ENCODE data around the gene DAPK1. TPM values are rescaled to one million over a fixed set of nuclear protein-coding genes. Genes with fewer than 3 reads are reported as not detected.

DAPK1 gene
- total RNA-seq, 2 experiments from 2014 or later, result 1.2 to 6.8 TPM

DNA sequence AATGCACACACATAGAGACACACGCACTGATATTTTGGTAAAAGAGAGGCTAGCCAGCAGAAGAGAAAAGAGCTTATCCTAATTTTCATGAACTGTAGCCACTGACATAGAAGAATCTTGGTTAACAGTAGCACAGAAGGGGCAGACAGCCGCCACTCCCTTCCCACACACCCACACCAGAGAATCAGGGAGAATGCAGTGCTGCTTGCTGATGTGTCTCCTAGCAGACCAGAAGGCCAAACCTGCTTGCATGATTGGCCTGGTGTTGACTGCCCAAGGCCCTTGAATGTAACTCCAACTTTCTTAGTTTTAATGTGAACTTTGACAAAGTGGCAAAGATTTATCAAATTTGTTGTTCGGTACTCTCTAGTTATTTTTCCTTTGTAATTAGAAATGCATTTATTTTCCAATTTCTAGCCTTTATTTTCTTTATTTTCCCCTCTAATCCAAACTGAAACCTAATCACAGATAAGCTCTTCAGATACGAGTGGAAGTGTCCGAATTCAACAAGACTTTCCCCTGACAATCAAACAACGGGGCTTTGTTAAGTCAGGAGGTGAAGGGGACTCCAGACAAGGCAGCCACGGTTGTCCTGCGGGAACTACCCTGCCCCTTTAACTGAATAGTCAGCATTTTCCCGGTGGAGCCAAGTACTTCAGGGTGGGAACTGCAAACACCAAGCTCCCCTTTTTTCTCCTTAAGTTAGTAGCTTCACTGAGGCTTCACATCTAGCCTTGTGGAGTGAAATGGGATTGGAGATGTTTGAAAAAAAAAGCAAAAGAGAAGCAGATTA, 146.3 kb downstream of the DAPK1 start:
- DNase-seq, result no peak
- Mint-ChIP-seq H3K9me3 (ENCODE audit: low read depth) (no peaks in the 10 kb centered on the region), H3K36me3 (no peaks in the 10 kb centered on the region), H3K27ac (no peak overlapping the region), H3K27me3 (no peaks in the 10 kb centered on the region), H3K4me3 (no peak overlapping the region), H3K4me1 (no peaks in the 10 kb centered on the region)
- no peak for ATAC-seq
- CTCF ChIA-PET, result no interaction called here

DNA sequence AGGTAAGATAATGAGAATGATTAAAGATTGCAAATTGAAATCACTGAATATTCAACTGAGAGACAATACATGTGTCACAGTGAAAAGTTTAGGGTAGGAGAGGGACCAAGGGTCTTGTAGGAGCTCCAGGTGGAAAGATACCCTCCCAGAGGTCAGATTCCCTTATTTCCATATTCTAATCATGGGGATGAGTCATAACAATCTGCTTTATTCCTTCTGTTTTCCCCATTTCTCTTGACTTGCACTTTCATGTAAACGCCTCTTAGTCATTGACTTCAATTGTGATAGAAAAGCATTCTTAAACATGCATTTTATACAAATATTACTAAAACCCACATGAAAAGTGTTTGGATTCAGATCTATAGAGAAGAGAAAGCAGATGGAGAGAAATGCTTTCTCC, 147.0 kb downstream of the DAPK1 start:
- no peaks in the 10 kb centered on the region for H3K27me3 Mint-ChIP-seq
- H3K36me3 Mint-ChIP-seq, result no peaks in the 10 kb centered on the region
- no peaks in the 10 kb centered on the region for H3K9me3 Mint-ChIP-seq (ENCODE audit: low read depth)
- no peak overlapping the region for H3K27ac Mint-ChIP-seq
- no peak for ATAC-seq
- H3K4me1 Mint-ChIP-seq, result no peaks in the 10 kb centered on the region
- no peak for DNase-seq
- H3K4me3 Mint-ChIP-seq, result no peak overlapping the region
- CTCF ChIA-PET, result no interaction called here

GRCh38 chr9:87646546-87646945, 148.9 kb downstream of the DAPK1 start:
- H3K36me3 Mint-ChIP-seq, result no peaks in the 10 kb centered on the region
- no peaks in the 10 kb centered on the region for H3K27me3 Mint-ChIP-seq
- H3K9me3 Mint-ChIP-seq (ENCODE audit: low read depth), result no peaks in the 10 kb centered on the region
- no peaks in the 10 kb centered on the region for H3K4me1 Mint-ChIP-seq
- no peak overlapping the region for H3K27ac Mint-ChIP-seq
- H3K4me3 Mint-ChIP-seq, result no peak overlapping the region
- ATAC-seq (no peak), DNase-seq (no peak)
- CTCF ChIA-PET, result no interaction called here

DNA sequence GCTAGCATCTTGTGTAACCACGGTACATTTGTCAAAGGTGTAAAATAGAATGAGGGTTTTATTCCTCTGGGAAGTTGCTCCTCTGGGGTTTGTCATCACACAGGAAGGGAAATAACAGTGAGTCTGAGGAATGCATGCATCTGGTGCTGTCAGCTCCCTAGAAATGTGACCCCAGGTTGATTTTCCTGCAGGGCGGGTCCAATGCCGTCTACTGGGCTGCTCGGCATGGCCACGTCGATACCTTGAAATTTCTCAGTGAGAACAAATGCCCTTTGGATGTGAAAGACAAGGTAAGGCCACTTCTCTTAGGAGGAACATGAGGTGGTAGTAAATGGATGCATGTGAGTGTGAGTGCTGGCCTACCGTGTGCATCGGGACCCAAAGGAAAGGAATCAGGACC, 149.4 kb downstream of the DAPK1 start:
- no peak overlapping the region for H3K4me3 Mint-ChIP-seq
- DNase-seq (no peak), ATAC-seq (no peak)
- H3K27ac Mint-ChIP-seq, result no peak overlapping the region
- H3K27me3 Mint-ChIP-seq, result no peaks in the 10 kb centered on the region
- H3K36me3 Mint-ChIP-seq, result no peaks in the 10 kb centered on the region
- H3K4me1 Mint-ChIP-seq, result no peaks in the 10 kb centered on the region
- CTCF ChIA-PET, result no interaction called here
- no peaks in the 10 kb centered on the region for H3K9me3 Mint-ChIP-seq (ENCODE audit: low read depth)

DNA sequence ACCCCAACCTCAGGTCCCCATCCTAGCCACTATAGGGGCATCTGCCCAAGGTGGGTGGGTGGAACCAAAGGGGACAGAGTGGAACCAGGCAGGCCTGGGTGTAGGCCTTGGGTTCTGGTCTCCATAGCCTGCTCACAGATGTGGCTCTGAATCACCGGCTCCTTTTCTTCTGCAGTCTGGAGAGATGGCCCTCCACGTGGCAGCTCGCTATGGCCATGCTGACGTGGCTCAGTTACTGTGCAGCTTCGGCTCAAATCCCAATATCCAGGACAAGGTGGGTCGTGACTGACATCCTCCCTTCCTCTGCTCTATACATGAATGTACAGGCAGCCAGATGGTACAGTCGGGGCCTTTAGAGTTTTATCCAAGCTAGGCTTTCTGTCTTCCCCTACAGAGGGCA, 150.9 kb downstream of the DAPK1 start:
- H3K4me3 Mint-ChIP-seq, result no peak overlapping the region

GRCh38 chr9:87650611-87651295, 153.1 kb downstream of the DAPK1 start:
- Mint-ChIP-seq H3K4me1 (no peaks in the 10 kb centered on the region), H3K36me3 (no peaks in the 10 kb centered on the region), H3K27ac (no peak overlapping the region), H3K27me3 (no peaks in the 10 kb centered on the region), H3K9me3 (ENCODE audit: low read depth) (no peaks in the 10 kb centered on the region), H3K4me3 (no peak overlapping the region)
- CTCF ChIA-PET, result no interaction called here
- ATAC-seq, result no peak
- no peak for DNase-seq

More for the DNA sequence above, 150.9 kb downstream of the DAPK1 start:
- DNase-seq (no peak), ATAC-seq (no peak)
- CTCF ChIA-PET, result no interaction called here
- H3K27ac Mint-ChIP-seq, result no peak overlapping the region
- H3K27me3 Mint-ChIP-seq, result no peaks in the 10 kb centered on the region
- no peaks in the 10 kb centered on the region for H3K9me3 Mint-ChIP-seq (ENCODE audit: low read depth)
- no peaks in the 10 kb centered on the region for H3K36me3 Mint-ChIP-seq
- H3K4me1 Mint-ChIP-seq, result no peaks in the 10 kb centered on the region

DNA sequence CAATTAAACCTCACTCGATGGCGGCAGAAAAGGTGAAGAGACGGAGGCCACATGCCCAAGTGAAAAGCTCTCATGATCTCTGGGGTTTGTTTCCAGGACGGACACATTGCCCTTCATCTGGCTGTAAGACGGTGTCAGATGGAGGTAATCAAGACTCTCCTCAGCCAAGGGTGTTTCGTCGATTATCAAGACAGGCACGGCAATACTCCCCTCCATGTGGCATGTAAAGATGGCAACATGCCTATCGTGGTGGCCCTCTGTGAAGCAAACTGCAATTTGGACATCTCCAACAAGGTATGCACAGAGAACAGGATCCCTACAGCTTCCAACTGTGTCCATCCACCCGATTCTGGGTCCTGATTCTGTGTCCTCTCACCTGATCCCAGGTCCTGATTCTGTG, 153.8 kb downstream of the DAPK1 start:
- no peak for DNase-seq

GRCh38 chr9:87653941-87654340, 156.3 kb downstream of the DAPK1 start:
- Mint-ChIP-seq H3K27ac (no peak overlapping the region), H3K4me1 (no peaks in the 10 kb centered on the region), H3K27me3 (no peaks in the 10 kb centered on the region), H3K9me3 (ENCODE audit: low read depth) (no peaks in the 10 kb centered on the region), H3K4me3 (no peak overlapping the region), H3K36me3 (no peaks in the 10 kb centered on the region)
- ATAC-seq (no peak), DNase-seq (no peak)
- CTCF ChIA-PET, result no interaction called here

More for the DNA sequence above, 153.8 kb downstream of the DAPK1 start:
- H3K27ac Mint-ChIP-seq, result no peak overlapping the region
- no peaks in the 10 kb centered on the region for H3K4me1 Mint-ChIP-seq
- H3K36me3 Mint-ChIP-seq, result no peaks in the 10 kb centered on the region
- H3K27me3 Mint-ChIP-seq, result no peaks in the 10 kb centered on the region
- no peaks in the 10 kb centered on the region for H3K9me3 Mint-ChIP-seq (ENCODE audit: low read depth)
- CTCF ChIA-PET, result no interaction called here
- H3K4me3 Mint-ChIP-seq, result no peak overlapping the region
- ATAC-seq, result no peak

DNA sequence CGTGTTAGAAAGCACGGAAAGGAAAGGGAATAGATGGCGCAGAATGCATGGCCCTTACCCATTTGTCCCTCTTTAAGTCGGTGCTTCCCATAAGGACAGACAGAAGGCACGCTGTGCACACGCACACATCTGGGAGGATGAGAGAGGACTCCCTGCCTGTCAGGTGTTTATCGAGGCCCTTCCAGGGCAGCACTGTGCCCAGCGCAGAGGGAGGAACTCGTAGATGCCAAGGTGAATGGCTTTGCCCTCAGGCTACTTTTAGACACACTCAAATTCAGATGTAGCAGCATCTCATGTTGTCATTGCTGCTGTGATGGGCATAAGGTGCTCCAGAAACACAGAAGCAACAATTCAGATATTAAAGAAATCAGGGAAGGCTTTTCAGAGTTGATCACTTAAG, 158.1 kb downstream of the DAPK1 start:
- CTCF ChIA-PET, result no interaction called here
- ATAC-seq, result no peak
- no peak for DNase-seq
- no peak overlapping the region for H3K27ac Mint-ChIP-seq
- no peaks in the 10 kb centered on the region for H3K36me3 Mint-ChIP-seq
- H3K4me3 Mint-ChIP-seq, result no peak overlapping the region
- no peaks in the 10 kb centered on the region for H3K27me3 Mint-ChIP-seq
- H3K4me1 Mint-ChIP-seq, result no peaks in the 10 kb centered on the region
- H3K9me3 Mint-ChIP-seq (ENCODE audit: low read depth), result no peaks in the 10 kb centered on the region

DNA sequence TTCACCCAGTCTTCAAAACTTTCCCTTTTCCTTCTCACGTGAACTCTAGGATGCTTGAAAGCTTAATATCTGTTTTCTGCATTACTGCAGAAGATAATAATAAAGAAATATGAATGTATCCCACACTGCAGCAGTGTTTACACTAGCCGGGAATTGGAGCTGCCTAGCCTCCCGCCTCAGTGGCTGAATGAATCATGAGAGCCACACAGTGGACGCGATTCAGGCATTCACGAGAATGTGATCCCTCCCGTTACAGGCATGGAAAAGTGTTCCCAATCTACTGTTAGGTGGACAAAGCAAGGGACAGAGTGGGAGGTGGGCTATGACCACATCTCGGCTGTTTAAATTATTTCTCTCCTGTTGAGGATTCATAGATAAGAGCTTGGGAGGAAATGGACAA, 158.8 kb downstream of the DAPK1 start:
- Mint-ChIP-seq H3K27ac (no peak overlapping the region), H3K36me3 (no peaks in the 10 kb centered on the region), H3K27me3 (peaks cover under 1% of the 10 kb centered on the region), H3K9me3 (ENCODE audit: low read depth) (no peaks in the 10 kb centered on the region), H3K4me1 (no peaks in the 10 kb centered on the region), H3K4me3 (no peak overlapping the region)
- ATAC-seq, result no peak
- CTCF ChIA-PET, result no interaction called here
- no peak for DNase-seq

DNA sequence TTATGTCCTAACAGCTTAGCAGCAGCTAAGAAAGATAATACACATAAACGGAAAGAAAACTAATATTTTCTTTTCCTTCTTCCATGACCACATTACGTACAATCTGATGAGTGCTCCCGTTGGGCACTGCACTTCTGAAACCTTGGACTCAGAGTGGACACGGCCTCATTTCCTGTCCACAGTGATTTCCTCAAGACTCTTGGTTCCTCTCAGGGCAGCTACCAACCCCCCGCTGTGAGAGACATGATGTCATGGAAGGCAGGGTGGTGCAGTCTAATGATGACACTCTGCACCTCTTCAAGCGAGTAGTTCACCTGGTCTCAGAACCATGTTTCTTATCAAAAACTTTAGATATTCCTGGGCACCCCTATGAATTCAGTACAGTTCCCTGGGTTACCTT, 159.5 kb downstream of the DAPK1 start:
- Mint-ChIP-seq H3K27ac (no peak overlapping the region), H3K4me1 (no peaks in the 10 kb centered on the region), H3K36me3 (no peaks in the 10 kb centered on the region), H3K9me3 (ENCODE audit: low read depth) (no peaks in the 10 kb centered on the region), H3K27me3 (peaks cover 2% of the 10 kb centered on the region), H3K4me3 (no peak overlapping the region)
- CTCF ChIA-PET, result no interaction called here
- ATAC-seq, result no peak
- no peak for DNase-seq

GRCh38 chr9:87657893-87658292, 160.2 kb downstream of the DAPK1 start:
- DNase-seq (no peak), ATAC-seq (no peak)
- H3K4me1 Mint-ChIP-seq, result no peaks in the 10 kb centered on the region
- no peak overlapping the region for H3K4me3 Mint-ChIP-seq
- CTCF ChIA-PET, result no interaction called here
- H3K9me3 Mint-ChIP-seq (ENCODE audit: low read depth), result no peaks in the 10 kb centered on the region
- peaks cover 2% of the 10 kb centered on the region for H3K27me3 Mint-ChIP-seq
- H3K36me3 Mint-ChIP-seq, result no peaks in the 10 kb centered on the region
- no peak overlapping the region for H3K27ac Mint-ChIP-seq

DNA sequence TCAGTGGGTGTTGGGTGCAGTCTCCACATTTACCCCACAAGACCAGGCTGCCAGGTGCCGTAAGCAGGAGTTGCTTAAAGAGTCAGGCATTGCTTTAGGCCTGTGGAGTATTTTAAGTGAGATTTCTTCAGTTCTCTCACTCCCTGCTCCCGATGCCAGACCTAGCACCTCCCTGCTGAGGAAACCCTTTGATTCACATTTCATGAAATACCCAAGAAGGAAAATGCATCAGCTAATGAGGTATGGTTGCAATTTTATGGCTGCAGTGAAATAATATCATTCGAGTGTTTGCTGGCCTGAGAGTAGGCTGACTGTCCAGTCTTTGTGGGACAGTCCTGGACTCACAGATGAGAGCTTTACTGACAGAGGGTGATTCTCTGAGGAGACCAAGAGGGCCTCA, 160.8 kb downstream of the DAPK1 start:
- DNase-seq (no peak), ATAC-seq (no peak)
- H3K9me3 Mint-ChIP-seq (ENCODE audit: low read depth), result no peaks in the 10 kb centered on the region
- CTCF ChIA-PET, result no interaction called here
- peaks cover 2% of the 10 kb centered on the region for H3K27me3 Mint-ChIP-seq
- no peaks in the 10 kb centered on the region for H3K36me3 Mint-ChIP-seq
- no peak overlapping the region for H3K27ac Mint-ChIP-seq
- no peaks in the 10 kb centered on the region for H3K4me1 Mint-ChIP-seq
- no peak overlapping the region for H3K4me3 Mint-ChIP-seq

- DNase-seq (no peak), ATAC-seq (no peak)
- no peaks in the 10 kb centered on the region for H3K9me3 Mint-ChIP-seq (ENCODE audit: low read depth)
- no peaks in the 10 kb centered on the region for H3K4me1 Mint-ChIP-seq
- H3K4me3 Mint-ChIP-seq, result no peak overlapping the region
- H3K36me3 Mint-ChIP-seq, result no peaks in the 10 kb centered on the region
- CTCF ChIA-PET, result no interaction called here
- H3K27me3 Mint-ChIP-seq, result peaks cover 2% of the 10 kb centered on the region
- no peak overlapping the region for H3K27ac Mint-ChIP-seq
Observed at GRCh38 chr9:87659534-87660419, 162.1 kb downstream of the DAPK1 start.

Measured in activated CD8-positive, alpha-beta memory T cell treated with anti-CD3 and anti-CD28 coated beads, Interleukin-2, amount 10 ng/mL, durations not matched to agents 7 days and 5 days (primary cell).